Esophagus (tissue), 2 donors: Measurements from ENCODE around the gene AP2B1. TPM values are rescaled to one million over a fixed set of nuclear protein-coding genes. Genes with fewer than 3 reads are reported as not detected.

Experiments
- H3K27ac ChIP-seq, 2 donors: one replicate each; pipeline ENCODE4 v1.5.1; 2013; ENCODE audit warnings: low read depth in 2 of 2, mild to moderate bottlenecking in 2 of 2, inconsistent platforms in 1 of 2, low read length in 1 of 2, moderate library complexity in 1 of 2
- H3K27me3 ChIP-seq, 2 donors: one replicate each; pipeline ENCODE4 v1.6.1; 2013; ENCODE audit warnings: low read length in 2 of 2, control low read depth in 1 of 2, mild to moderate bottlenecking in 1 of 2; ENCODE audit not compliant: insufficient read depth in 2 of 2, control insufficient read depth in 1 of 2
- H3K36me3 ChIP-seq, 2 donors: one replicate each; pipeline ENCODE4 v1.6.1; 2013; ENCODE audit warnings: low read length in 1 of 2; ENCODE audit not compliant: control insufficient read depth in 2 of 2, insufficient read depth in 2 of 2
- H3K4me1 ChIP-seq, 2 donors: one replicate each; pipeline ENCODE4 v1.6.1; 2013; ENCODE audit warnings: low read length in 1 of 2; ENCODE audit not compliant: control insufficient read depth in 2 of 2, insufficient read depth in 2 of 2
- H3K4me3 ChIP-seq, 2 donors: one replicate each; pipeline ENCODE4 v1.5.1; 2013; ENCODE audit warnings: low read length in 2 of 2, mild to moderate bottlenecking in 2 of 2, low read depth in 1 of 2, moderate library complexity in 1 of 2
- H3K9me3 ChIP-seq, 2 donors: one replicate each; pipeline ENCODE4 v1.6.1; 2013; ENCODE audit warnings: mild to moderate bottlenecking in 2 of 2, low read depth in 1 of 2, low read length in 1 of 2, moderate library complexity in 1 of 2; ENCODE audit not compliant: control insufficient read depth in 2 of 2, insufficient read depth in 1 of 2
- WGBS, 2 donors: extraction: QIAGEN DNeasy Blood & Tissue Kit; methylation state at CpG; one replicate each; pipeline ENCODE4 v1.1.7; 2013; 5-methylcytosine and 5-hydroxymethylcytosine counted together
- polyA plus RNA-seq, 2 donors: library from polyadenylated mRNA; stranded (reverse); fragments of 200-250 nt; gene quantifications; one replicate each; pipeline ENCODE4 v1.2.3, GENCODE V29; 2013
- donor health status: healthy with polysubstance abuse.
- donor health status: Bipolar disorder and iron deficiency.

Gene AP2B1
- polyA plus RNA-seq, 2 donors: 13.2 to 14.3 TPM

- Histone ChIP-seq H3K4me3 (peak overlapping the region in 1 of 2 donors; percentile 13), H3K27ac (peak overlapping the region; percentile 70 to 87), H3K9me3 (no peaks in the 10 kb centered on the region), H3K27me3 (no peaks in the 10 kb centered on the region), H3K4me1 (peaks cover 4 to 14% of the 10 kb centered on the region in 2 donors), H3K36me3 (peaks cover 0 to 2% of the 10 kb centered on the region in 2 donors)
- WGBS, 2 donors: 41 to 43% methylated on average over 6 of the region's 6 CpGs
Measured at GRCh38 chr17:35775583-35775982, 188.5 kb downstream of the AP2B1 start.

Other genes starting within 250 kb of the AP2B1 start
- 1 to 10 TPM; 2.7 to 3.0 TPM for gene SLFN11, start 213.7 kb upstream of the AP2B1 start, polyA plus RNA-seq
- 1 to 10 TPM; 1.9 to 2.0 TPM for gene SLFN12, start 154.8 kb upstream of the AP2B1 start, polyA plus RNA-seq
- gene SLFN13, start 138.6 kb upstream of the AP2B1 start, polyA plus RNA-seq: 1 to 10 TPM; 3.7 to 6.0 TPM
- under 1 TPM; 0.25 to 0.55 TPM for gene SLFN12L, start 49.6 kb upstream of the AP2B1 start, polyA plus RNA-seq
- gene SLFN14, start 26.5 kb upstream of the AP2B1 start, polyA plus RNA-seq: not detected
- gene PEX12, start 8.8 kb upstream of the AP2B1 start, polyA plus RNA-seq: 1 to 10 TPM; 2.4 TPM
- gene RASL10B, start 144.3 kb downstream of the AP2B1 start, polyA plus RNA-seq: under 1 TPM; 0.28 to 0.53 TPM
- gene GAS2L2, start 165.9 kb downstream of the AP2B1 start, polyA plus RNA-seq: under 1 TPM; 0.01 to 0.08 TPM
- gene C17orf50, start 173.6 kb downstream of the AP2B1 start, polyA plus RNA-seq: under 1 TPM in 1 of 2 donors, not detected in 1; 0.14 TPM
- 10 to 100 TPM; 14.8 to 21.7 TPM for gene MMP28, start 208.3 kb downstream of the AP2B1 start, polyA plus RNA-seq
- 100 to 1,000 TPM in 1 of 2 donors, 10 to 100 TPM in 1; 89.5 to 110 TPM for gene TAF15, start 222.2 kb downstream of the AP2B1 start, polyA plus RNA-seq